WTC11 (cell line): Measurements from ENCODE around the gene PRKN. TPM values are rescaled to one million over a fixed set of nuclear protein-coding genes. Genes with fewer than 3 reads are reported as not detected.

Experiments
- ATAC-seq: fragments of 200-7000 bp; cut with Tn5 transposase; 2 replicates; pipeline ENCODE4 v1.10.0; 2021; ENCODE audit warnings: mild to moderate bottlenecking, moderate library complexity
- CTCF ChIA-PET: fragments of 300-600 bp; sonication (Branson Sonifier 250); formaldehyde crosslinking; loops from one replicate; lab custom pipeline; 2021; ENCODE audit warnings: antibody characterized with exemption; lab: Charles Lee
- POLR2A ChIA-PET: fragments of 350-600 bp; sonication (Branson Sonifier 250); formaldehyde crosslinking; loops from one replicate; lab custom pipeline; 2021; ENCODE audit warnings: antibody characterized with exemption; lab: Charles Lee
- DNase-seq: peaks from one replicate; pipeline ENCODE4 v3.0.0; 2021; ENCODE audit warnings: low spot score
- H3K27ac Mint-ChIP-seq: 2 replicates; pipeline ENCODE4 v1.8.0; 2021; ENCODE audit warnings: mixed read lengths
- H3K27me3 Mint-ChIP-seq: 2 replicates; pipeline ENCODE4 v1.8.0; 2021; ENCODE audit warnings: low read depth, mild to moderate bottlenecking, moderate library complexity, mixed read lengths
- H3K36me3 Mint-ChIP-seq: 2 replicates; pipeline ENCODE4 v1.8.0; 2021; ENCODE audit warnings: mixed read lengths
- H3K4me1 Mint-ChIP-seq: 2 replicates; pipeline ENCODE4 v1.8.0; 2022; ENCODE audit warnings: mixed read lengths
- H3K4me3 Mint-ChIP-seq: 2 replicates; pipeline ENCODE4 v1.8.0; 2021; ENCODE audit warnings: mild to moderate bottlenecking, moderate library complexity, mixed read lengths
- H3K9me3 Mint-ChIP-seq: 2 replicates; pipeline ENCODE4 v1.8.0; 2021; ENCODE audit warnings: mixed read lengths
- ATF3 ChIP-seq: sonication (generic); formaldehyde crosslinking; conservative IDR thresholded peaks from 2 replicates; pipeline ENCODE4 v1.8.1; 2022; ENCODE audit warnings: mild to moderate bottlenecking, missing genetic modification reagents
- CREM ChIP-seq: sonication (generic); formaldehyde crosslinking; IDR thresholded peaks from 2 replicates; pipeline ENCODE4 v1.8.1; 2022; ENCODE audit warnings: mild to moderate bottlenecking, missing genetic modification reagents, moderate library complexity
- ERG ChIP-seq: fragments of 250-450 bp; sonication (Bioruptor Pico); IDR thresholded peaks from 2 replicates; pipeline ENCODE4 v1.8.0; 2021; ENCODE audit warnings: mild to moderate bottlenecking
- FOXJ3 ChIP-seq: sonication (generic); formaldehyde crosslinking; IDR thresholded peaks from 2 replicates; pipeline ENCODE4 v1.9.0; 2021; ENCODE audit warnings: missing genetic modification reagents, mild to moderate bottlenecking, borderline replicate concordance
- FOXK1 ChIP-seq: sonication (generic); formaldehyde crosslinking; IDR thresholded peaks from 2 replicates; pipeline ENCODE4 v1.8.0; 2022; ENCODE audit warnings: mild to moderate bottlenecking, moderate library complexity, missing genetic modification reagents
- FOXP1 ChIP-seq: sonication (generic); formaldehyde crosslinking; IDR thresholded peaks from 2 replicates; pipeline ENCODE4 v1.8.0; 2022; ENCODE audit warnings: missing genetic modification reagents, mild to moderate bottlenecking, moderate library complexity, borderline replicate concordance
- GRHL2 ChIP-seq: fragments of 250-450 bp; sonication (Bioruptor Pico); IDR thresholded peaks from 2 replicates; pipeline ENCODE4 v1.8.0; 2022; ENCODE audit warnings: mild to moderate bottlenecking, moderate library complexity; ENCODE audit not compliant: insufficient replicate concordance, severe bottlenecking
- IRF1 ChIP-seq: sonication (generic); formaldehyde crosslinking; IDR thresholded peaks from 2 replicates; pipeline ENCODE4 v1.8.0; 2023; ENCODE audit warnings: missing genetic modification reagents
- KAT7 ChIP-seq: sonication (generic); formaldehyde crosslinking; IDR thresholded peaks from 2 replicates; pipeline ENCODE4 v1.8.1; 2023; ENCODE audit warnings: missing genetic modification reagents, mild to moderate bottlenecking, borderline replicate concordance
- MYBL2 ChIP-seq: sonication (generic); formaldehyde crosslinking; IDR thresholded peaks from 2 replicates; pipeline ENCODE4 v1.8.1; 2023; ENCODE audit warnings: mild to moderate bottlenecking, moderate library complexity, missing genetic modification reagents
- NFE2L1 ChIP-seq: sonication (generic); formaldehyde crosslinking; IDR thresholded peaks from 2 replicates; pipeline ENCODE4 v1.8.1; 2023; ENCODE audit warnings: missing genetic modification reagents
- NR1H2 ChIP-seq: sonication (generic); formaldehyde crosslinking; IDR thresholded peaks from 2 replicates; pipeline ENCODE4 v1.9.0; 2021; ENCODE audit warnings: mild to moderate bottlenecking, moderate library complexity, missing genetic modification reagents
- SMAD4 ChIP-seq: sonication (generic); formaldehyde crosslinking; IDR thresholded peaks from 2 replicates; pipeline ENCODE4 v1.8.0; 2022; ENCODE audit warnings: mild to moderate bottlenecking, missing genetic modification reagents
- SP1 ChIP-seq: sonication (generic); formaldehyde crosslinking; conservative IDR thresholded peaks from 2 replicates; pipeline ENCODE4 v1.8.1; 2022; ENCODE audit warnings: missing genetic modification reagents
- TEAD1 ChIP-seq: sonication (generic); formaldehyde crosslinking; IDR thresholded peaks from 2 replicates; pipeline ENCODE4 v1.8.0; 2022; ENCODE audit warnings: mild to moderate bottlenecking, missing genetic modification reagents
- USF2 ChIP-seq: sonication (generic); formaldehyde crosslinking; IDR thresholded peaks from 2 replicates; pipeline ENCODE4 v1.8.1; 2023; ENCODE audit warnings: mild to moderate bottlenecking, missing genetic modification reagents, moderate library complexity
- ZNF138 ChIP-seq: sonication (generic); formaldehyde crosslinking; conservative IDR thresholded peaks from 2 replicates; pipeline ENCODE4 v1.8.1; 2022; ENCODE audit warnings: mild to moderate bottlenecking, moderate library complexity, missing genetic modification reagents
- total RNA-seq: library from RNA; stranded (reverse); gene quantifications from 3 replicates; pipeline ENCODE4 v1.2.3, GENCODE V29; 2021
- TF ChIP-seq, protein P1 (sequence below): fragments of 250-450 bp; sonication (Bioruptor Pico); IDR thresholded peaks from 2 replicates; pipeline ENCODE4 v2.1.2; 2022; ENCODE audit warnings: mild to moderate bottlenecking, moderate library complexity
- TF ChIP-seq, protein P2 (sequence below): fragments of 250-450 bp; sonication (Bioruptor Pico); IDR thresholded peaks from 2 replicates; pipeline ENCODE4 v1.9.0; 2021; ENCODE audit warnings: mild to moderate bottlenecking

PRKN gene
- total RNA-seq, 1 experiment from 2014 or later, result 0.59 TPM

- no peak for TF ChIP-seq SMAD4 (CRISPR knock-in tag)
- TF ChIP-seq ERG (CRISPR knock-in tag), result no peak
- TF ChIP-seq, protein P1, sequence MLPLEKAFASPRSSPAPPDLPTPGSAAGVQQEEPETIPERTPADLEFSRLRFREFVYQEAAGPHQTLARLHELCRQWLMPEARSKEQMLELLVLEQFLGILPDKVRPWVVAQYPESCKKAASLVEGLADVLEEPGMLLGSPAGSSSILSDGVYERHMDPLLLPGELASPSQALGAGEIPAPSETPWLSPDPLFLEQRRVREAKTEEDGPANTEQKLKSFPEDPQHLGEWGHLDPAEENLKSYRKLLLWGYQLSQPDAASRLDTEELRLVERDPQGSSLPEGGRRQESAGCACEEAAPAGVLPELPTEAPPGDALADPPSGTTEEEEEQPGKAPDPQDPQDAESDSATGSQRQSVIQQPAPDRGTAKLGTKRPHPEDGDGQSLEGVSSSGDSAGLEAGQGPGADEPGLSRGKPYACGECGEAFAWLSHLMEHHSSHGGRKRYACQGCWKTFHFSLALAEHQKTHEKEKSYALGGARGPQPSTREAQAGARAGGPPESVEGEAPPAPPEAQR (CRISPR knock-in tag), result no peak
- no peak for TF ChIP-seq FOXP1 (CRISPR knock-in tag)
- TF ChIP-seq, protein P2, sequence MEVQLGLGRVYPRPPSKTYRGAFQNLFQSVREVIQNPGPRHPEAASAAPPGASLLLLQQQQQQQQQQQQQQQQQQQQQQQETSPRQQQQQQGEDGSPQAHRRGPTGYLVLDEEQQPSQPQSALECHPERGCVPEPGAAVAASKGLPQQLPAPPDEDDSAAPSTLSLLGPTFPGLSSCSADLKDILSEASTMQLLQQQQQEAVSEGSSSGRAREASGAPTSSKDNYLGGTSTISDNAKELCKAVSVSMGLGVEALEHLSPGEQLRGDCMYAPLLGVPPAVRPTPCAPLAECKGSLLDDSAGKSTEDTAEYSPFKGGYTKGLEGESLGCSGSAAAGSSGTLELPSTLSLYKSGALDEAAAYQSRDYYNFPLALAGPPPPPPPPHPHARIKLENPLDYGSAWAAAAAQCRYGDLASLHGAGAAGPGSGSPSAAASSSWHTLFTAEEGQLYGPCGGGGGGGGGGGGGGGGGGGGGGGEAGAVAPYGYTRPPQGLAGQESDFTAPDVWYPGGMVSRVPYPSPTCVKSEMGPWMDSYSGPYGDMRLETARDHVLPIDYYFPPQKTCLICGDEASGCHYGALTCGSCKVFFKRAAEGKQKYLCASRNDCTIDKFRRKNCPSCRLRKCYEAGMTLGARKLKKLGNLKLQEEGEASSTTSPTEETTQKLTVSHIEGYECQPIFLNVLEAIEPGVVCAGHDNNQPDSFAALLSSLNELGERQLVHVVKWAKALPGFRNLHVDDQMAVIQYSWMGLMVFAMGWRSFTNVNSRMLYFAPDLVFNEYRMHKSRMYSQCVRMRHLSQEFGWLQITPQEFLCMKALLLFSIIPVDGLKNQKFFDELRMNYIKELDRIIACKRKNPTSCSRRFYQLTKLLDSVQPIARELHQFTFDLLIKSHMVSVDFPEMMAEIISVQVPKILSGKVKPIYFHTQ (CRISPR knock-in tag), result no peak
- no peak for TF ChIP-seq NR1H2 (CRISPR knock-in tag)
- TF ChIP-seq FOXJ3, result no peak
- TF ChIP-seq NFE2L1, result no peak
- TF ChIP-seq IRF1 (CRISPR knock-in tag), result no peak
- no peak for TF ChIP-seq CREM (CRISPR knock-in tag)
- no peak for TF ChIP-seq TEAD1 (CRISPR knock-in tag)
Observed at GRCh38 chr6:162200041-162200440, 527.5 kb downstream of the PRKN start (continued).

- H3K27ac Mint-ChIP-seq, result no peak overlapping the region
- ChIA-PET POLR2A (no interaction called here), CTCF (interaction anchor here (0.6 kb wide), 1 partner anchor 361 kb away, joined by 3 read pairs; no protein-coding TSS in a partner anchor)
- ATAC-seq, result peak; percentile 50
- peaks cover 37% of the 10 kb centered on the region for H3K4me1 Mint-ChIP-seq
- H3K4me3 Mint-ChIP-seq, result no peak overlapping the region
- H3K9me3 Mint-ChIP-seq, result no peaks in the 10 kb centered on the region
- no peaks in the 10 kb centered on the region for H3K36me3 Mint-ChIP-seq
- peak; percentile 19 for DNase-seq
- H3K27me3 Mint-ChIP-seq, result no peaks in the 10 kb centered on the region
- TF ChIP-seq, protein P1 (CRISPR knock-in tag), result no peak
- TF ChIP-seq ATF3 (CRISPR knock-in tag), result no peak
- TF ChIP-seq SP1, result no peak
- TF ChIP-seq NFE2L1, result no peak
- no peak for TF ChIP-seq ZNF138 (CRISPR knock-in tag)
- TF ChIP-seq USF2 (CRISPR knock-in tag), result no peak
- TF ChIP-seq MYBL2, result no peak
- TF ChIP-seq KAT7, result no peak
- TF ChIP-seq GRHL2 (CRISPR knock-in tag), result no peak
- TF ChIP-seq FOXK1 (CRISPR knock-in tag), result no peak
- TF ChIP-seq, all 79 proteins: peak for 0
Observed at GRCh38 chr6:162198925-162199324, 528.6 kb downstream of the PRKN start.
